ENCODE data around the gene AKAP6. TPM values are rescaled to one million over a fixed set of nuclear protein-coding genes. Genes with fewer than 3 reads are reported as not detected.
A peak's percentile ranks its signal among the peaks of the same experiment; 100 is the strongest.

AKAP6 gene
- total RNA-seq, 1 donor from 2014 or later = 2.8 TPM

GRCh38 chr14:32622742-32623141 is 293.6 kb downstream of the AKAP6 start:
- FAIRE-seq = no peak
- no peak overlapping the region for H3K4me3 ChIP-seq (ENCODE audit: insufficient read depth, low read depth, low read length)
- no peaks in the 10 kb centered on the region for H3K27me3 Mint-ChIP-seq (ENCODE audit: low read depth, unreplicated experiment)
- no peak overlapping the region for H3K27ac ChIP-seq (ENCODE audit: low read depth, low read length)
- no peak for DNase-seq (ENCODE audit: low read depth)
- peaks cover 8% of the 10 kb centered on the region for H3K4me1 Mint-ChIP-seq (ENCODE audit: low read depth, unreplicated experiment)
- H3K36me3 ChIP-seq (ENCODE audit: insufficient read depth, low read length) = no peaks in the 10 kb centered on the region
- no peak overlapping the region for H3K9ac ChIP-seq (ENCODE audit: low read length)
- H3K27me3 ChIP-seq (ENCODE audit: insufficient read depth, low read length) = no peaks in the 10 kb centered on the region
- H3K4me1 ChIP-seq (ENCODE audit: insufficient read depth, low read length) = peaks cover 4% of the 10 kb centered on the region
- no peak overlapping the region for H2AFZ ChIP-seq (ENCODE audit: low read depth, low read length)
- TF ChIP-seq EZH2 (IDR thresholded peaks at IDR 0.05; ENCODE audit: insufficient read depth, low read length) = no peak
- TF ChIP-seq, protein P1, sequence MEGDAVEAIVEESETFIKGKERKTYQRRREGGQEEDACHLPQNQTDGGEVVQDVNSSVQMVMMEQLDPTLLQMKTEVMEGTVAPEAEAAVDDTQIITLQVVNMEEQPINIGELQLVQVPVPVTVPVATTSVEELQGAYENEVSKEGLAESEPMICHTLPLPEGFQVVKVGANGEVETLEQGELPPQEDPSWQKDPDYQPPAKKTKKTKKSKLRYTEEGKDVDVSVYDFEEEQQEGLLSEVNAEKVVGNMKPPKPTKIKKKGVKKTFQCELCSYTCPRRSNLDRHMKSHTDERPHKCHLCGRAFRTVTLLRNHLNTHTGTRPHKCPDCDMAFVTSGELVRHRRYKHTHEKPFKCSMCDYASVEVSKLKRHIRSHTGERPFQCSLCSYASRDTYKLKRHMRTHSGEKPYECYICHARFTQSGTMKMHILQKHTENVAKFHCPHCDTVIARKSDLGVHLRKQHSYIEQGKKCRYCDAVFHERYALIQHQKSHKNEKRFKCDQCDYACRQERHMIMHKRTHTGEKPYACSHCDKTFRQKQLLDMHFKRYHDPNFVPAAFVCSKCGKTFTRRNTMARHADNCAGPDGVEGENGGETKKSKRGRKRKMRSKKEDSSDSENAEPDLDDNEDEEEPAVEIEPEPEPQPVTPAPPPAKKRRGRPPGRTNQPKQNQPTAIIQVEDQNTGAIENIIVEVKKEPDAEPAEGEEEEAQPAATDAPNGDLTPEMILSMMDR (IDR thresholded peaks at IDR 0.05; ENCODE audit: insufficient read depth, low read depth, low read length) = no peak
- H3K79me2 ChIP-seq (ENCODE audit: insufficient read depth, low read length) = no peaks in the 10 kb centered on the region
- H3K9me3 Mint-ChIP-seq (ENCODE audit: unreplicated experiment) = no peaks in the 10 kb centered on the region
- H3K36me3 Mint-ChIP-seq (ENCODE audit: low read depth, unreplicated experiment) = no peaks in the 10 kb centered on the region
- no peaks in the 10 kb centered on the region for H4K20me1 ChIP-seq (ENCODE audit: insufficient read depth, low read length)
- no peak overlapping the region for H3K4me3 Mint-ChIP-seq (ENCODE audit: unreplicated experiment)
- H3K9me3 ChIP-seq (ENCODE audit: insufficient read depth, low read depth, low read length) = no peaks in the 10 kb centered on the region
- no peak overlapping the region for H3K27ac Mint-ChIP-seq (ENCODE audit: unreplicated experiment)
- no peak overlapping the region for H3K4me2 ChIP-seq (ENCODE audit: low read length)

DNA sequence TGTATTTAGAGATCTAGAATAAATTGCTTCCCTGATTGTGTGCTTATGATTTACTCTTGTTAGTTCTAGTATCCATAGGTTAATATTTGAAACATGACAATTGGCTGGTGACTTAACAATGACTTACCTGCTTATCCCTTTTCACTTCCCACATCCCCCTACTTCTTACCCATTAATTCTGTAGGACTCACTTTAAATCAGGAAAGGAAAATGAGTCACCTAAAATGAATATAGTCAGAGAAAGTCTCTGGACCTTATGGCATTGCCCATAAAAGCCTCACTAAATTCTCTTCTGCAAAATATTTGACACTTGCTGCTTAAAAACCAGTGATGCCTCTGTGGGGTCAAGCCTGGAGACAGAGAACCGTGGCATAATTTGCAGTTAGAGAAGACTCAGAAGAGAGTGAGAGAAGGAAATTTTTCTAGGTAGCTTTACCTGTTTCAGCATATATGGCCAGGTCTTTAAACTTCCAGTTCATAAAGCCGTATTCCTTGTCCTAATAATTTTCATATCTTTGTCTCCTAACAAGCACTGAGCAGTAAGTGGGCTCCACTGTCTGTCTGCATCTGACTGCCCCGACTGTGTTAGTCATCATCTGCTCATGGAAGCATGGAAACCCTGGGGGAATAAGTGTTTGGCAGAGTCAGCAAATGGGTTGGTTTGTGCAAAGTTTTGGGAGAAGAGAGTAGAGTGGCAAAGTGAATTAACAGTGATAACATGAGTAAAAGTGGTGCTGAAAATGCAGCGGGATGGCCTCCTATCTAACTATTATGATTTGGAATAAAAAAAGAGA is 294.4 kb downstream of the AKAP6 start:
- H3K79me2 ChIP-seq (ENCODE audit: insufficient read depth, low read length) = no peaks in the 10 kb centered on the region
- H3K27me3 Mint-ChIP-seq (ENCODE audit: low read depth, unreplicated experiment) = no peaks in the 10 kb centered on the region
- no peaks in the 10 kb centered on the region for H4K20me1 ChIP-seq (ENCODE audit: insufficient read depth, low read length)
- TF ChIP-seq, protein P1 (IDR thresholded peaks at IDR 0.05; ENCODE audit: insufficient read depth, low read depth, low read length) = no peak
- no peak for TF ChIP-seq EZH2 (IDR thresholded peaks at IDR 0.05; ENCODE audit: insufficient read depth, low read length)
- H3K4me2 ChIP-seq (ENCODE audit: low read length) = peak overlapping the region; percentile 28
- H3K4me1 ChIP-seq (ENCODE audit: insufficient read depth, low read length) = peaks cover 4% of the 10 kb centered on the region
- peaks cover 8% of the 10 kb centered on the region for H3K4me1 Mint-ChIP-seq (ENCODE audit: low read depth, unreplicated experiment)
- no peaks in the 10 kb centered on the region for H3K9me3 ChIP-seq (ENCODE audit: insufficient read depth, low read depth, low read length)
- DNase-seq (ENCODE audit: low read depth) (no peak), FAIRE-seq (peak; percentile 91)
- H3K4me3 Mint-ChIP-seq (ENCODE audit: unreplicated experiment) = no peak overlapping the region
- H3K36me3 ChIP-seq (ENCODE audit: insufficient read depth, low read length) = no peaks in the 10 kb centered on the region
- H3K27ac ChIP-seq (ENCODE audit: low read depth, low read length) = no peak overlapping the region
- H3K9me3 Mint-ChIP-seq (ENCODE audit: unreplicated experiment) = no peaks in the 10 kb centered on the region
- no peaks in the 10 kb centered on the region for H3K27me3 ChIP-seq (ENCODE audit: insufficient read depth, low read length)
- H3K4me3 ChIP-seq (ENCODE audit: insufficient read depth, low read depth, low read length) = no peak overlapping the region
- no peak overlapping the region for H3K27ac Mint-ChIP-seq (ENCODE audit: unreplicated experiment)
- H3K9ac ChIP-seq (ENCODE audit: low read length) = no peak overlapping the region
- no peak overlapping the region for H2AFZ ChIP-seq (ENCODE audit: low read depth, low read length)
- H3K36me3 Mint-ChIP-seq (ENCODE audit: low read depth, unreplicated experiment) = no peaks in the 10 kb centered on the region

GRCh38 chr14:32625211-32625610 is 296.1 kb downstream of the AKAP6 start:
- Histone ChIP-seq H2AFZ (ENCODE audit: low read depth, low read length) (no peak overlapping the region), H3K4me3 (ENCODE audit: insufficient read depth, low read depth, low read length) (no peak overlapping the region), H3K9me3 (ENCODE audit: insufficient read depth, low read depth, low read length) (no peaks in the 10 kb centered on the region), H4K20me1 (ENCODE audit: insufficient read depth, low read length) (no peaks in the 10 kb centered on the region), H3K79me2 (ENCODE audit: insufficient read depth, low read length) (no peaks in the 10 kb centered on the region), H3K4me2 (ENCODE audit: low read length) (no peak overlapping the region), H3K36me3 (ENCODE audit: insufficient read depth, low read length) (no peaks in the 10 kb centered on the region), H3K27ac (ENCODE audit: low read depth, low read length) (no peak overlapping the region), H3K9ac (ENCODE audit: low read length) (no peak overlapping the region), H3K4me1 (ENCODE audit: insufficient read depth, low read length) (peaks cover 4% of the 10 kb centered on the region), H3K27me3 (ENCODE audit: insufficient read depth, low read length) (no peaks in the 10 kb centered on the region)
- Mint-ChIP-seq H3K4me1 (ENCODE audit: low read depth, unreplicated experiment) (peaks cover 8% of the 10 kb centered on the region), H3K27ac (ENCODE audit: unreplicated experiment) (no peak overlapping the region), H3K9me3 (ENCODE audit: unreplicated experiment) (no peaks in the 10 kb centered on the region), H3K27me3 (ENCODE audit: low read depth, unreplicated experiment) (no peaks in the 10 kb centered on the region), H3K4me3 (ENCODE audit: unreplicated experiment) (no peak overlapping the region), H3K36me3 (ENCODE audit: low read depth, unreplicated experiment) (no peaks in the 10 kb centered on the region)
- FAIRE-seq (no peak), DNase-seq (ENCODE audit: low read depth) (no peak)
- no peak for TF ChIP-seq EZH2 (IDR thresholded peaks at IDR 0.05; ENCODE audit: insufficient read depth, low read length)
- TF ChIP-seq, protein P1 (IDR thresholded peaks at IDR 0.05; ENCODE audit: insufficient read depth, low read depth, low read length) = no peak
